Parathyroid adenoma (tissue), 2 donors: ENCODE results near the gene CHRNA9.

Experiments
- H2AFZ ChIP-seq: fragments of 300-600 bp; sonication (generic); one replicate; pipeline ENCODE4 v1.7.0; 2017; ENCODE audit warnings: antibody characterized with exemption, mild to moderate bottlenecking
- H3K27ac ChIP-seq: fragments of 300-600 bp; sonication (generic); one replicate; pipeline ENCODE4 v1.7.0; 2017
- H3K27me3 ChIP-seq: fragments of 300-600 bp; sonication (generic); one replicate; pipeline ENCODE4 v1.7.0; 2017; ENCODE audit warnings: low read length; ENCODE audit not compliant: control insufficient read depth, insufficient read depth
- H3K36me3 ChIP-seq: fragments of 300-600 bp; sonication (generic); one replicate; pipeline ENCODE4 v1.7.0; 2017; ENCODE audit warnings: low read length; ENCODE audit not compliant: control insufficient read depth, insufficient read depth
- H3K4me1 ChIP-seq: fragments of 300-600 bp; sonication (generic); one replicate; pipeline ENCODE4 v1.7.0; 2017; ENCODE audit warnings: control low read depth
- H3K4me2 ChIP-seq: fragments of 300-600 bp; sonication (generic); one replicate; pipeline ENCODE4 v1.7.0; 2017; ENCODE audit warnings: low read length
- H3K4me3 ChIP-seq: fragments of 300-600 bp; sonication (generic); one replicate; pipeline ENCODE4 v1.7.0; 2017; ENCODE audit warnings: low read depth, low read length
- H3K79me2 ChIP-seq: fragments of 300-600 bp; sonication (generic); one replicate; pipeline ENCODE4 v1.7.0; 2017; ENCODE audit warnings: control low read depth
- H3K9ac ChIP-seq: fragments of 300-600 bp; sonication (generic); one replicate; pipeline ENCODE4 v1.7.0; 2017; ENCODE audit warnings: mild to moderate bottlenecking
- H3K9me3 ChIP-seq: fragments of 300-600 bp; sonication (generic); one replicate; pipeline ENCODE4 v1.7.0; 2017; ENCODE audit warnings: low read length; ENCODE audit not compliant: control insufficient read depth
- TF ChIP-seq, protein P1 (sequence below): fragments of 300-600 bp; sonication (generic); IDR thresholded peaks from one replicate; pipeline ENCODE4 v1.7.0; 2017; ENCODE audit warnings: antibody characterized with exemption, mild to moderate bottlenecking
- donor health status: primary hyperparathyroidism.

The CHRNA9 gene

DNA sequence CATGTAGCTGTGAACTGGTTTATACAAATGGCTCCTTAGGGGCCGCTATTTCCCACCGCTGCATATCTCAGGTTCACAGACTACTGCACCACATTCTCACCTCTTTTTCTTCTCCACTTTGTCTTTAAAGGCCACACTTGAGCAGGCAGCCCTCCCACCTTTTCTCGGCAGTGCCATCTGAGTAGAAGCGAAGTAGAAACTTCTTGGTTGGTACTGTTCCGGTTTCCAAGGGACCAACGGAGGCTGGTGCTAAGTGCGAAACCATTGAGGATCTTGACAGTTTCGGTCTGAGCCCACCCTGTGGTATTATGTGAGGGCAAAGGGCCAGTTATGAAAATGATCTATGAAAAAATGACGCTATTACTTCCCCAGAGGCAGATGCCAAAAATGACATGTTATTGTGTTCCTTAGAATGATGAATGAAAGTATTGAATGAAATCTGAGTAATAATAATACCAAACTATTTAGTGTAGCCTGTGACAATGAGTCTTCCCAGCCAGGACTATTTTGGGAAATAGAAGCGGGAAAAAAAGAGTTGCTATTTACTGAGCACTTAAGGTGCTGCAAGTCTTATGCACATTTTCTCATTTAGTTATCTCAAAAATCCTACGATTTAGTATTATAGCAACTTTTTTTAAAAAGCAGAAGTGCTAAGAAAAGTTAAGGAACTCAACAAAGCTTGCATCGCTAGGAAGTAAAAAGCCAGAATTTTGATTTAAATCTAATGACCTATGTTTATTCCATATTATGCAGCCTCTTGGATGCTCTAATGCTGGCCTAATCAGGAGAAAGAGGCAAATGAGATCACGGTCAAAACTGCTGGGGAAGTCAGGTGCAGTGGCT lies 29.6 kb upstream of the CHRNA9 start:
- H3K9me3 ChIP-seq, result no peaks in the 10 kb centered on the region
- H3K36me3 ChIP-seq, result no peaks in the 10 kb centered on the region
- H3K4me3 ChIP-seq, result no peak overlapping the region
- TF ChIP-seq, protein P1, sequence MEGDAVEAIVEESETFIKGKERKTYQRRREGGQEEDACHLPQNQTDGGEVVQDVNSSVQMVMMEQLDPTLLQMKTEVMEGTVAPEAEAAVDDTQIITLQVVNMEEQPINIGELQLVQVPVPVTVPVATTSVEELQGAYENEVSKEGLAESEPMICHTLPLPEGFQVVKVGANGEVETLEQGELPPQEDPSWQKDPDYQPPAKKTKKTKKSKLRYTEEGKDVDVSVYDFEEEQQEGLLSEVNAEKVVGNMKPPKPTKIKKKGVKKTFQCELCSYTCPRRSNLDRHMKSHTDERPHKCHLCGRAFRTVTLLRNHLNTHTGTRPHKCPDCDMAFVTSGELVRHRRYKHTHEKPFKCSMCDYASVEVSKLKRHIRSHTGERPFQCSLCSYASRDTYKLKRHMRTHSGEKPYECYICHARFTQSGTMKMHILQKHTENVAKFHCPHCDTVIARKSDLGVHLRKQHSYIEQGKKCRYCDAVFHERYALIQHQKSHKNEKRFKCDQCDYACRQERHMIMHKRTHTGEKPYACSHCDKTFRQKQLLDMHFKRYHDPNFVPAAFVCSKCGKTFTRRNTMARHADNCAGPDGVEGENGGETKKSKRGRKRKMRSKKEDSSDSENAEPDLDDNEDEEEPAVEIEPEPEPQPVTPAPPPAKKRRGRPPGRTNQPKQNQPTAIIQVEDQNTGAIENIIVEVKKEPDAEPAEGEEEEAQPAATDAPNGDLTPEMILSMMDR, result no peak
- no peak overlapping the region for H2AFZ ChIP-seq
- H3K79me2 ChIP-seq, result no peaks in the 10 kb centered on the region
- H3K4me1 ChIP-seq, result peaks cover 2% of the 10 kb centered on the region
- no peak overlapping the region for H3K27ac ChIP-seq
- no peak overlapping the region for H3K4me2 ChIP-seq
- no peak overlapping the region for H3K9ac ChIP-seq
- H3K27me3 ChIP-seq, result no peaks in the 10 kb centered on the region

DNA sequence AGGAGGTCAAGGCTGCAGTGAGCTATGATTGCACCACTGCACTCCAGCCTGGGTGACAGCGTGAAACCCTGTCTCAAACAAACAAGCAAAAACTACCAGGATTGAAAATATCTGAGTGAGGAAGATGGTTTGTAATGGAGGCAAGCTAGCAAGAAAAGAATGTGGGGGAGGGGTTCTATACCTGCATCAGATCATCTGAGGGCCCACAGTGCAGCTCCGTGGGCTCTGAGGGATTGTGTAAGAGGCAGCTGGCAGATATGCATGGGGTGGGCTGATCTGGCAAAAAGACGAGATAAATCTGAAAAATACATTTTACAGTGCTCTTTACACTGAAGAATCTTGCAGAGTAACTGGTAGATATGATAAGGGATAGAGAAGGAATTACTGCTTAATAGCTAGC lies 28.9 kb upstream of the CHRNA9 start:
- Histone ChIP-seq H2AFZ (no peak overlapping the region), H3K27ac (no peak overlapping the region), H3K79me2 (no peaks in the 10 kb centered on the region), H3K4me3 (no peak overlapping the region), H3K9ac (no peak overlapping the region), H3K4me1 (peaks cover 2% of the 10 kb centered on the region), H3K9me3 (no peaks in the 10 kb centered on the region), H3K4me2 (no peak overlapping the region), H3K36me3 (no peaks in the 10 kb centered on the region), H3K27me3 (no peaks in the 10 kb centered on the region)
- TF ChIP-seq, protein P1, result no peak

DNA sequence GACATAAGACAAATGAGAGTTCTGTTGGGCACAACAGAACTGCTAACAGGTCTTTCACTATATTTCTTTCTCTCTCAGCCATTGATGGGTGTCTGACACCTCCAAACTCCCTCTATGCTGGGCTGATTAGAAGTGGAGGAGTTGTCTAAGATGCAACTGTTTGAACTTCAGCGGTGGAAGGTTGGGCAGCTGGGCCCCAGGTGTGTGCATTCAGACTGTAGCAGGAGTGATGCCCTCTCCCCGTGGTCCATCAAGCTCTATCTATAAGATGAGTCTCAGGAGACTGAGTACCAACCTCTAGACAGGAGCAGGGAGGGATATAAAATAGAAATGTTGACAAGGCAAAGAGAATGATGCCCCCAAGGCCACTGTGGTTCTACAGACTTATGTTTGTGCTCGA lies 28.2 kb upstream of the CHRNA9 start:
- Histone ChIP-seq H3K79me2 (no peaks in the 10 kb centered on the region), H3K27ac (no peak overlapping the region), H3K27me3 (no peaks in the 10 kb centered on the region), H3K4me3 (no peak overlapping the region), H3K9me3 (no peaks in the 10 kb centered on the region), H3K9ac (no peak overlapping the region), H3K36me3 (no peaks in the 10 kb centered on the region), H3K4me2 (no peak overlapping the region), H2AFZ (no peak overlapping the region), H3K4me1 (no peaks in the 10 kb centered on the region)
- TF ChIP-seq, protein P1, result no peak

DNA sequence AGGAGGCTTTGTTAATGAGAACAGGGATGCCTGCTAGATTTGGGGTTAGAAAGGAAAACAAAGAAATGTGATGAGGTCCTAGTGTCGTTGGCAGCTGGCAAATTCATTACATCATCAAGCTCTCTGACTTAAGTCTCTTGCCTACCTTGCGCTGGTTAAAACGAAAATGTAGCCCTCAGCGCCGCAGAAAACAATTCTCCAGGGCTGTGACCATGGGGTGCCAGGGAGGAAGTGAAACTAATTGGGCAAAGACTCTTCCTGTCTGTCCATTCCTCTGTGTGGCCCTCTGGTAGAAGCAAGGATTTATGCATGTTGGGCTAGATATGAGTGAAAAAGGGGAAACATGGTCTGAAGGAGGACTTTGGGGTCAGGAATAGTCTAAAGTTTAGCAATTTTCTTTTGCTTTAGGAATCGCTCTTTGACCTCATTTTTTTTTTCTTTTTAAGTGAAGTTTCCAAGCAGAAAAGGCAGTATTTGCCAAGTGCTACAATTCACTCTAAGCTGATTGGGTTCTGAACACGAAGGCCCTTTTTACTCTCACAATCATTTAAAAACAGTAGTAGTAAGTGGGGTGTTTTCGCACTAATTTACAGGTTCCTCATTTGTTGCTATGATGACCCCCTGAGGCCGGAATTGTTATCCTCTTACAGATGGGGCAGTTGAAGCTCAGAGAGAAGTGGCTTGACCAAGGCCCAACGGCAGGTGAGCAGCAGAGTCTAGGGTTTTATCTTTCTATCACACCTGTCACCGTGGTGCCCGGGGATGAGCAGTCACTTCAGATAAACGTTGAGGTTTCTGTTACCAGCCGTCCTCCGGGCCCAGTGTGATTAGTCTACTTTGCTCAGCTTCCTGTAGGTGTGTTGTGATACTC lies 27.3 kb upstream of the CHRNA9 start:
- Histone ChIP-seq H3K9me3 (no peaks in the 10 kb centered on the region), H3K27ac (no peak overlapping the region), H3K4me3 (no peak overlapping the region), H3K36me3 (no peaks in the 10 kb centered on the region), H2AFZ (peak overlapping the region; percentile 42), H3K4me2 (no peak overlapping the region), H3K4me1 (no peaks in the 10 kb centered on the region), H3K9ac (no peak overlapping the region), H3K79me2 (no peaks in the 10 kb centered on the region), H3K27me3 (no peaks in the 10 kb centered on the region)
- TF ChIP-seq, protein P1, result no peak
